MCF 10A (cell line): Measurements from ENCODE around the gene CTXN3. TPM values are rescaled to one million over a fixed set of nuclear protein-coding genes. Genes with fewer than 3 reads are reported as not detected.

Experiments
- BruUV-seq: library from RNA; stranded (reverse); fragments of 400-500 nt; replicated peaks from 2 replicates; lab custom pipeline; 2021; lab: Mats Ljungman, UMichigan
- CTCF ChIA-PET: fragments of 300-600 bp; sonication (Branson Sonifier 250); formaldehyde crosslinking; extraction: SDS; loops from one replicate; lab custom pipeline; 2021; ENCODE audit warnings: antibody characterized with exemption, inconsistent platforms; lab: Yijun Ruan, JAX
- POLR2A ChIA-PET: fragments of 300-600, 350-650 bp; sonication (Branson Sonifier 250); formaldehyde crosslinking; extraction: SDS; loops from one replicate; lab custom pipeline; 2020; ENCODE audit warnings: antibody characterized with exemption, inconsistent platforms; lab: Yijun Ruan, JAX
- DNase-seq: peaks from one replicate; pipeline ENCODE4 v3.0.0-alpha.2; 2018; ENCODE audit not compliant: unreplicated experiment
- H3K27ac Mint-ChIP-seq: one replicate; pipeline ENCODE4 v1.8.0; 2022; ENCODE audit warnings: mild to moderate bottlenecking, low read depth, mixed read lengths; ENCODE audit not compliant: unreplicated experiment
- H3K27me3 Mint-ChIP-seq: one replicate; pipeline ENCODE4 v1.8.0; 2022; ENCODE audit warnings: mixed read lengths; ENCODE audit not compliant: insufficient read depth, unreplicated experiment
- H3K36me3 Mint-ChIP-seq: one replicate; pipeline ENCODE4 v1.8.0; 2022; ENCODE audit warnings: mild to moderate bottlenecking, moderate library complexity, mixed read lengths; ENCODE audit not compliant: insufficient read depth, unreplicated experiment
- H3K4me1 Mint-ChIP-seq: one replicate; pipeline ENCODE4 v1.8.0; 2022; ENCODE audit warnings: mixed read lengths; ENCODE audit not compliant: insufficient read depth, unreplicated experiment
- H3K4me3 Mint-ChIP-seq: one replicate; pipeline ENCODE4 v1.8.0; 2022; ENCODE audit warnings: mild to moderate bottlenecking, moderate library complexity, mixed read lengths; ENCODE audit not compliant: unreplicated experiment
- H3K9me3 Mint-ChIP-seq: one replicate; pipeline ENCODE4 v1.8.0; 2022; ENCODE audit warnings: mixed read lengths; ENCODE audit not compliant: unreplicated experiment
- CTCF ChIP-seq: fragments of 200-600 bp; IDR thresholded peaks from one replicate; pipeline ENCODE4 v1.8.0; 2022; ENCODE audit warnings: antibody characterized with exemption, mild to moderate bottlenecking; ENCODE audit not compliant: unreplicated experiment
- intact Hi-C: fragments of 100-400 bp; cut with micrococcal nuclease; formaldehyde crosslinking; loops from 2 replicates; pipeline ENCODE4 v1.14.1; 2022
- total RNA-seq: library from RNA; stranded (reverse); gene quantifications from 2 replicates; pipeline ENCODE4 v1.2.3, GENCODE V29; 2022

CTXN3 gene
- total RNA-seq, 1 experiment from 2014 or later = not detected

GRCh38 chr5:127647361-127647958, 1.4 kb upstream of the CTXN3 start:
- ChIA-PET CTCF (no interaction called here), POLR2A (interaction anchor here (1.0 kb wide), 1 partner anchor 8 kb away, joined by 3 read pairs; no protein-coding TSS in a partner anchor)
- Mint-ChIP-seq H3K36me3 (no peaks in the 10 kb centered on the region), H3K27ac (no peak overlapping the region), H3K4me1 (peaks cover 7% of the 10 kb centered on the region), H3K9me3 (no peaks in the 10 kb centered on the region), H3K4me3 (no peak overlapping the region), H3K27me3 (no peaks in the 10 kb centered on the region)
- intact Hi-C loops = no loop called here
- DNase-seq = no peak
- no peak for TF ChIP-seq CTCF
- no TSS peak for BruUV-seq

GRCh38 chr5:127650022-127650421, 1.1 kb downstream of the CTXN3 start:
- peaks cover 12% of the 10 kb centered on the region for H3K27me3 Mint-ChIP-seq
- H3K9me3 Mint-ChIP-seq = no peaks in the 10 kb centered on the region
- no peak for TF ChIP-seq CTCF
- peaks cover 7% of the 10 kb centered on the region for H3K4me1 Mint-ChIP-seq
- intact Hi-C loops = no loop called here
- no peak for DNase-seq
- no peaks in the 10 kb centered on the region for H3K36me3 Mint-ChIP-seq
- no TSS peak for BruUV-seq
- CTCF ChIA-PET = interaction anchor here (1.1 kb wide), 1 partner anchor 9 kb away, joined by 4 read pairs; no protein-coding TSS in a partner anchor
- H3K27ac Mint-ChIP-seq = no peak overlapping the region
- H3K4me3 Mint-ChIP-seq = no peak overlapping the region
- POLR2A ChIA-PET = no interaction called here

- Mint-ChIP-seq H3K27ac (no peak overlapping the region), H3K9me3 (no peaks in the 10 kb centered on the region), H3K36me3 (no peaks in the 10 kb centered on the region), H3K4me1 (peaks cover 7% of the 10 kb centered on the region), H3K27me3 (peaks cover 12% of the 10 kb centered on the region), H3K4me3 (no peak overlapping the region)
- TF ChIP-seq CTCF = no peak
- intact Hi-C loops = no loop called here
- ChIA-PET POLR2A (no interaction called here), CTCF (no interaction called here)
- peak; percentile 30 for DNase-seq
- no TSS peak for BruUV-seq
Measured at GRCh38 chr5:127650649-127651048, 1.8 kb downstream of the CTXN3 start.

- CTCF ChIA-PET = interaction anchor here (0.6 kb wide), 1 partner anchor 89 kb away, joined by 3 read pairs; no protein-coding TSS in a partner anchor
- Mint-ChIP-seq H3K4me3 (no peak overlapping the region), H3K4me1 (peaks cover 7% of the 10 kb centered on the region), H3K27ac (no peak overlapping the region), H3K9me3 (no peaks in the 10 kb centered on the region), H3K36me3 (no peaks in the 10 kb centered on the region), H3K27me3 (peaks cover 12% of the 10 kb centered on the region)
- POLR2A ChIA-PET = no interaction called here
- no TSS peak for BruUV-seq
- intact Hi-C loops = no loop called here
- no peak for DNase-seq
- no peak for TF ChIP-seq CTCF
Measured at GRCh38 chr5:127652952-127653611, 4.2 kb downstream of the CTXN3 start.
